Thoracic aorta (tissue), 2 donors: ENCODE measurements around the gene KCNJ18. TPM values are rescaled to one million over a fixed set of nuclear protein-coding genes. Genes with fewer than 3 reads are reported as not detected.
"Not testable (repeated sequence)": the region's sequence is repeated elsewhere in the genome, so short reads cannot be mapped to it uniquely, and the experiment has no call there.

ENCODE experiments used
- ATAC-seq: fragments of 150-250 bp; one replicate; pipeline ENCODE4 v1.8.0; 2017; ENCODE audit warnings: low read depth; ENCODE audit not compliant: insufficient number of reproducible peaks, low FRiP score
- DNase-seq: peaks from one replicate; pipeline ENCODE4 v3.0.0-alpha.2; 2020; ENCODE audit warnings: low spot score
- H3K27ac ChIP-seq, 2 donors: fragments of 200-600 bp; sonication (generic); 1 replicate in 1 of 2; 2 replicates in 1 of 2; pipeline ENCODE4 v1.5.1; 2016; ENCODE audit warnings: mild to moderate bottlenecking in 2 of 2, moderate library complexity in 2 of 2
- H3K27me3 ChIP-seq: fragments of 200-600 bp; sonication (generic); replicated peaks from 2 replicates; pipeline ENCODE4 v1.6.0; 2016; ENCODE audit warnings: mild to moderate bottlenecking; ENCODE audit not compliant: insufficient read depth
- H3K36me3 ChIP-seq: fragments of 200-600 bp; sonication (generic); one replicate; pipeline ENCODE4 v1.5.1; 2016
- H3K4me1 ChIP-seq, 2 donors: fragments of 200-600 bp; sonication (generic); 1 replicate in 1 of 2; 2 replicates in 1 of 2; pipeline versions ENCODE4 v1.5.1 to v1.6.0; 2016; ENCODE audit warnings: low read depth in 2 of 2, mild to moderate bottlenecking in 1 of 2; ENCODE audit not compliant: control insufficient read depth in 1 of 2
- H3K4me3 ChIP-seq: fragments of 200-600 bp; sonication (generic); 2 replicates; pipeline ENCODE4 v1.5.1; 2016; ENCODE audit warnings: mild to moderate bottlenecking
- H3K9me3 ChIP-seq: fragments of 200-600 bp; sonication (generic); 2 replicates; pipeline ENCODE4 v1.5.1; 2016
- total RNA-seq, 2 donors: library from RNA; depleted of rRNA; stranded (reverse); fragments of >200 nt; gene quantifications; one replicate each; pipeline versions ENCODE4 v1.1.0 to v1.2.3, GENCODE V29; 2016
- TF ChIP-seq, protein P1 (sequence below): fragments of 200-600 bp; sonication (generic); IDR thresholded peaks from one replicate; pipeline ENCODE4 v1.5.1; 2019; ENCODE audit warnings: antibody characterized with exemption

KCNJ18 gene
- total RNA-seq, 2 donors from 2014 or later, result not detected

DNA sequence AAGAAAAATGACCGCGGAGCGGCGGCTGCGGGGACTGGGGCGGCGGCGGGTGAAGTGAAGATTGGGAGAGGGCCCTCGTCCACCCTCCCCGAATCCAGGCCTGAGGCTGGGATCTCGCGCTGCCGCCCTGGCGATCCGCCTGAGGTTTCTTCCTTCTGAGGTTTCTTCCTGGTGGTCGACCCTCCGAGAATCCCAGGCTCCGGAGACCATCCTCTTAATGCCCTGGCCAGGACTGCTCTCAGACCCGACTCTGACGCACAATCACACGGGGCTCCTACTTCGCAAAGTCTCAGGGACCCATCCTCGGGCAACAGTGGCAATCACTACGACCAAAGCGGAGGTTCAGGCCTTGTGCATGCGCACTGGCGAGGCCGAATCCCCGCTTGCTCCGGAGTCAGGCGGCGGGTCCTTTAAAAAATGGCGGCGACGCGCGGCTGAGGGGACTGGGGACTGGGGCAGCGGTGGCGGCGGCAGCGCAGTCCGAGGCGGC lies 18.0 kb upstream of the KCNJ18 start:
- no peaks in the 10 kb centered on the region for H3K27me3 ChIP-seq
- ATAC-seq (no peak), DNase-seq (no peak)
- no peaks in the 10 kb centered on the region for H3K36me3 ChIP-seq
- TF ChIP-seq, protein P1, sequence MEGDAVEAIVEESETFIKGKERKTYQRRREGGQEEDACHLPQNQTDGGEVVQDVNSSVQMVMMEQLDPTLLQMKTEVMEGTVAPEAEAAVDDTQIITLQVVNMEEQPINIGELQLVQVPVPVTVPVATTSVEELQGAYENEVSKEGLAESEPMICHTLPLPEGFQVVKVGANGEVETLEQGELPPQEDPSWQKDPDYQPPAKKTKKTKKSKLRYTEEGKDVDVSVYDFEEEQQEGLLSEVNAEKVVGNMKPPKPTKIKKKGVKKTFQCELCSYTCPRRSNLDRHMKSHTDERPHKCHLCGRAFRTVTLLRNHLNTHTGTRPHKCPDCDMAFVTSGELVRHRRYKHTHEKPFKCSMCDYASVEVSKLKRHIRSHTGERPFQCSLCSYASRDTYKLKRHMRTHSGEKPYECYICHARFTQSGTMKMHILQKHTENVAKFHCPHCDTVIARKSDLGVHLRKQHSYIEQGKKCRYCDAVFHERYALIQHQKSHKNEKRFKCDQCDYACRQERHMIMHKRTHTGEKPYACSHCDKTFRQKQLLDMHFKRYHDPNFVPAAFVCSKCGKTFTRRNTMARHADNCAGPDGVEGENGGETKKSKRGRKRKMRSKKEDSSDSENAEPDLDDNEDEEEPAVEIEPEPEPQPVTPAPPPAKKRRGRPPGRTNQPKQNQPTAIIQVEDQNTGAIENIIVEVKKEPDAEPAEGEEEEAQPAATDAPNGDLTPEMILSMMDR, result no peak
- no peaks in the 10 kb centered on the region for H3K4me1 ChIP-seq
- no peak overlapping the region for H3K4me3 ChIP-seq
- H3K9me3 ChIP-seq, result peaks cover 3% of the 10 kb centered on the region
- no peak overlapping the region for H3K27ac ChIP-seq

DNA sequence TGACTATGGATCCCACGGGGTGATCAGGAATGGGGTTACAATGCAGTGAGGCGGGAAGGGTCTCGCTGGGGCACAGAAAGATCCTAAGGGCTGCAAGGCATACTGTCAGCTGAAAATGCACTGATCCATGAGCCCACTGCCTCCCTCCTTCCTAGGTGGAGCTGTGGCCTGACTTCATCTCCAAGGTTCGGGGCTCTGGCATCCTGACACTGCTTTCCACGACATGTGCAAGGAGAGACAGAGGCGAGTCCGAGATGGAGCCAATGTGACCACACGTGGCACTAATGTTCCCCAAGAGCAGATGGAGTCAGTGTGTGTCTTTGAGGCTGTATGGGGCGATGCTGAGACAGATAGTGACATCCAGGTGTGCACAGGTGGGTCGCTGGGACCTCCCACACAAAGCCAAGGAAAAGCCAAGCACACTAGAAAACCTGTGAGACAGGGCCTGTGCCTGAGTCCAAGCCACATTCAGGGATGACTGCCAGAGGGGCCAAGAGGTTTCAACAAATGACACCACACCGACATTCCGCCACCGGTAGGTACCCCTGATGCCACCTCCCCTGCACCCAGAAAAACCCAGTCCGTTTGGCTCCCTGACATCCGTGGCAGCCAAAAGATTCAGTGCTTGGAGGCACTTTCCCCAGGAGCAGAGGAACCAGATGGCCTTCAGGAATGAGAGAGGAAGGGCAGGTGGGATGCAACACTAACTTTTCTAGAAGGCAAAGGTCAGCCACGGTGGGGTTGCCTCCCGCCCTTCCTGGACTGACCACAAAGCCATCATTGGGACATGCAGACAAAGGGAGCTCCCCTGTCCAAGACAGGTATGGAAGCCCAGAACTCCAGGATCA lies 17.2 kb upstream of the KCNJ18 start:
- ATAC-seq, H3K27ac ChIP-seq, DNase-seq, H3K9me3 ChIP-seq, H3K4me3 ChIP-seq, H3K4me1 ChIP-seq, H3K36me3 ChIP-seq, H3K27me3 ChIP-seq: not testable (repeated sequence)

DNA sequence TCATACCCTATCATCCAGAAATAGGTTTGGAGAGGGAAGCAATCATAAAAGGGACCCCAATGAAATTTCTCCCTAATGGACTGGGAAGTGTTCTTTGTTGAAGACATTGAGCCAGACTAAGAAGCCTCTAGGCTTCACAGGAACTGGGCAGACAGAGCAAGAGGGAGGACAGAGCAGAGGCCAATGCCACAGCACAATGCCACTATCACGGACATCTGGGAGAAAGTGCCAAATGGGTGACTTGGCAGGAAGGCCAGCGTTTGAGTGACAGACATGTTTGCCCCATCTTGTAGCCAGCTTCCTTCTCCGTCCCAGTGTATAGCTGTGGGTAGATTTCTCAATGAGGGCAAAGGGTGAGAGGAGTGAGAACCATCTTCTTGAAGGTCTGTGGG lies 16.6 kb upstream of the KCNJ18 start:
- not testable (repeated sequence) for DNase-seq, H3K9me3 ChIP-seq, H3K4me3 ChIP-seq, H3K36me3 ChIP-seq, ATAC-seq, H3K27ac ChIP-seq, H3K4me1 ChIP-seq, H3K27me3 ChIP-seq

DNA sequence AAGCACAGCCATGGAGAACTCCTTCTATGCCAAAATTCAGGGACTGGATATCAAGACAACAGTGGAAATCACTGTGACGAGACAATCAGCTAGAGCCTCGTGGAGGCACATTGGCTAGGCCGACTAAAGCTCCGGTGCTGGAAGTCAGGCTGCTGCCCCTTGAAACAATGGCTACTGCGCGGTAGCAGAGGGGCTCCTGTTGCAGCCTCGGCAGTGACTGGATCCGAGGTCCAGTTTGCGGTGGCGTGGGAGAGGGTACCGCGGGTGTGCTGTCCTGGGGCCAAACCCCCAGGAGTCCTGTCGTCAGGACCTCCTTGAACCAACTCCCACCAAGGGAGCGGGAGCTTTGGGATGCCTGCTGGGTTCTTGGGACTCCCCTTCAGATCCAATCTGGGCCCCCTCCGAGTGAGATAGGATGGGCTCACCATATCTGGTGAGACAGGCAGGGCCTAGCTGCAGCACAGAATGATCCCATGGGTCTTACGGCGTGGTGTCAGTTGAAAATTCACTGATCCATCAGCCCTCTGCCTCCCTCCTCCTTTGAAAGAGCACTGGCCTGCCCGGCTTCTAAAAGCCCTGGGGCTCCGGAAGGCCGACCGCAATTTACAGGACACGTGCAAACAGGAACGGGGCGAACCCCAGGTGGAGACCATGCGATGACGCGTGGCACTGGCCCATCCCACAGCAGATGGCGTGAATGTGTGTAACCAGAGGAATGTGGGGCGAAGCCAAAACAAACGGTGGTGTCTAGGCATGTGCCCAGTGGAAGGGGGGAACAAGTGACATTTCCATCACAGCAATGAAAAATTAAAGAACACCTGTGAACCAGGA lies 15.8 kb upstream of the KCNJ18 start:
- TF ChIP-seq, protein P1, result no peak
- no peaks in the 10 kb centered on the region for H3K36me3 ChIP-seq
- DNase-seq (no peak), ATAC-seq (no peak)
- no peaks in the 10 kb centered on the region for H3K27me3 ChIP-seq
- H3K4me3 ChIP-seq, result no peak overlapping the region
- no peaks in the 10 kb centered on the region for H3K4me1 ChIP-seq
- H3K9me3 ChIP-seq, result peaks cover 3% of the 10 kb centered on the region
- H3K27ac ChIP-seq, result no peak overlapping the region

DNA sequence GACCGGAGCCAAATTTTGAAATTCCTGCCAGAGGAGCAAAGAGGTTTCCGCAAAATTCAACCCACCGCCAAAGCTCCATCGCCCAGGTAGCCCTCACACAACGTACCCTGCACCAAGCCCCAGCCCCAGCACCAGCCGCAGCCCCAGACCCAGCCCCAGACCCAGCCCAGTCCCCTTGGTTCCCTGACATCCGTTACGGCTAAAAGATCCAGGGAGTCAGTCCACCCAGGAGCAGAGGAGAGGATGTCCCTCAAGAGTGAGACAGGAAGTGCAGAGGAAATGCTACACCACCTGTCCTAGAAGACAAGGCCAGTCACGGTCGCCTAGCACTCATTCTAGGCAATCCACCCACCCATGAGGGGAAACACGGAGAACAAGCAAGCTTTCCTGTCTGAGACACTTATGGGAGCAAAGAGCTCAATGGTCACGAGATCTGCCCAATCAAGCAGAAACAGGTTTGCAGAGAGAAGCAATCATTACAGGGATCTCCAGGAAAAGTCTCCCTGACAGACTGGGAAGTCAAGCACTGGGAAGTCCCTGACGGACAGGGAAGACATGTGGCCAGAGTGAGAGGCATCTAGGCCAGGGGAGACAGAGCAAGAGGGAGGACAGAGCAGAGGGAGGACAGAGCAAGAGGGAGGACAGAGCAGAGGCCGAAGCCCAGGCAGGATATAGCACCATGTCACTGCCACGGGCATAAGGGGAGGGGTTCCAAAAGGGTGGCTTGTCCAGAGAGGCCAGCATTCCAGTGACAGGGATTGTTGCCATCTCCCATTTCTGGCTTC lies 15.0 kb upstream of the KCNJ18 start:
- DNase-seq (no peak), ATAC-seq (no peak)
- H3K9me3 ChIP-seq, result peaks cover 3% of the 10 kb centered on the region

More for the DNA sequence above, 15.0 kb upstream of the KCNJ18 start:
- Histone ChIP-seq H3K36me3 (no peaks in the 10 kb centered on the region), H3K4me3 (no peak overlapping the region), H3K4me1 (no peaks in the 10 kb centered on the region), H3K27ac (no peak overlapping the region), H3K27me3 (no peaks in the 10 kb centered on the region)
- TF ChIP-seq, protein P1, result no peak
